RWPE2 (cell line): ENCODE results near the gene WDFY2.
"Not testable (repeated sequence)": the region's sequence is repeated elsewhere in the genome, so short reads cannot be mapped to it uniquely, and the experiment has no call there.

Experiments used
- ATAC-seq: fragments of 200-7000 bp; cut with Tn5 transposase; 3 replicates; pipeline ENCODE4 v1.9.1; 2021; ENCODE audit warnings: low read depth
- DNase-seq: peaks from one replicate; pipeline ENCODE4 v3.0.0-alpha.2; 2020; ENCODE audit warnings: low spot score
- H3K27ac ChIP-seq: fragments of 450-650 bp; 2 replicates; pipeline ENCODE4 v1.5.1; 2017; ENCODE audit warnings: mild to moderate bottlenecking; ENCODE audit not compliant: poor library complexity, severe bottlenecking
- H3K27me3 ChIP-seq: fragments of 250-450 bp; sonication (Bioruptor Pico); 2 replicates; pipeline ENCODE4 v1.5.1; 2021; ENCODE audit warnings: mild to moderate bottlenecking, moderate library complexity; ENCODE audit not compliant: insufficient read depth, poor library complexity, severe bottlenecking
- H3K36me3 ChIP-seq: fragments of 250-450 bp; sonication (Bioruptor Pico); 2 replicates; pipeline ENCODE4 v1.5.1; 2020; ENCODE audit warnings: low read depth, mild to moderate bottlenecking, moderate library complexity
- H3K4me1 ChIP-seq: fragments of 250-450 bp; sonication (Bioruptor Pico); 2 replicates; pipeline ENCODE4 v1.5.1; 2021; ENCODE audit warnings: mild to moderate bottlenecking, moderate library complexity; ENCODE audit not compliant: insufficient read depth, poor library complexity, severe bottlenecking
- H3K4me3 ChIP-seq: fragments of 250-450 bp; sonication (Bioruptor Pico); 2 replicates; pipeline ENCODE4 v1.5.1; 2021; ENCODE audit warnings: mild to moderate bottlenecking, moderate library complexity; ENCODE audit not compliant: severe bottlenecking
- H3K9me3 ChIP-seq: fragments of 250-450 bp; sonication (Bioruptor Pico); 2 replicates; pipeline ENCODE4 v1.5.1; 2021; ENCODE audit warnings: mild to moderate bottlenecking, moderate library complexity; ENCODE audit not compliant: severe bottlenecking
- TF ChIP-seq, protein P1 (sequence below): fragments of 450-650 bp; IDR thresholded peaks from one replicate; pipeline ENCODE4 v1.5.1; 2017; ENCODE audit warnings: mild to moderate bottlenecking, moderate library complexity; ENCODE audit not compliant: poor library complexity, severe bottlenecking

WDFY2 gene

DNA sequence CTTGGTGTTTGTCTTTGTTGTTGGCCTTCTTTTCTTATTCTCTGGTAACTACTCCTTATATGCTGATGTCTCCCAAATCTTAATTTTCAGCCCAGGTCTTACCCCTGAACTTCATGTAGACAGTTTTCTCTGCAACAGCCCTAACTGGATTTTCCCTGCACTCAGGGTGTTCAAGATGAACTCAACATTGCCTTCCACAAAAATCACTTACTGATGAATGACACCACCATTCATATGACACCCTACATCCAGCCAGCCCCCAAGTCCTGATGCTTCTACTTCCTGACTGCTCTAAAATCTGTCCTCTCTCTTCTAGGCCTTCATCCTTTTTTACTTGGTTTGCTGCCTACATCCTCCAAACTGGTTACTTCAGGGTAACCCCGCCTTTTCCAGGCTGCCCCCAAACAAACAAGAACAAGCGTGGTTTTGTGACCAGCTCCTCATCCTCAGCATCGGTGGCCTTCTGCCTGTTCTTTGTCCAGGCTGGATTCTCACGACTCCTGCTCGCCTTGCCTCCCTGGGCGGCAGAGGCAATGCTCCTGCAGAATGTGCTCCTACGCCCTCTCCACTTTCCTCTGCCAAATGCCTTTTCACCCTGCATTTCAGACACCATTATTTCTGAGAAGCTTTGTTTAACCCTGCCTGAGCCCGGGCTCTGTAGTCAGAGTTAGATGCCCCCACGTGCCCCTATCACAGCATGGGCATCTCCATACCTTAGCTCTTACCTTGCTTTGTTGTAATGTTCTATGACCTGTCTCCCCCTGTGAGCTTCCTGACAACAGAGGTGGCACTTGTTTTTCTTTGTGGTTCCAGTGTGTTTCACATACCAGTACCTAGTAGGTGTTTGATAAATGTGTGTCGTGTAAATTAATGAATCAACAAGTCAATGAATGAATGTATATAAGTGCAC, 61.8 kb downstream of the WDFY2 start:
- no peak for ATAC-seq
- Histone ChIP-seq H3K9me3 (no peaks in the 10 kb centered on the region), H3K27ac (peak overlapping the region; percentile 99), H3K36me3 (peaks cover 8% of the 10 kb centered on the region), H3K4me1 (peaks cover 41% of the 10 kb centered on the region), H3K4me3 (no peak overlapping the region), H3K27me3 (no peaks in the 10 kb centered on the region)
- TF ChIP-seq, protein P1, sequence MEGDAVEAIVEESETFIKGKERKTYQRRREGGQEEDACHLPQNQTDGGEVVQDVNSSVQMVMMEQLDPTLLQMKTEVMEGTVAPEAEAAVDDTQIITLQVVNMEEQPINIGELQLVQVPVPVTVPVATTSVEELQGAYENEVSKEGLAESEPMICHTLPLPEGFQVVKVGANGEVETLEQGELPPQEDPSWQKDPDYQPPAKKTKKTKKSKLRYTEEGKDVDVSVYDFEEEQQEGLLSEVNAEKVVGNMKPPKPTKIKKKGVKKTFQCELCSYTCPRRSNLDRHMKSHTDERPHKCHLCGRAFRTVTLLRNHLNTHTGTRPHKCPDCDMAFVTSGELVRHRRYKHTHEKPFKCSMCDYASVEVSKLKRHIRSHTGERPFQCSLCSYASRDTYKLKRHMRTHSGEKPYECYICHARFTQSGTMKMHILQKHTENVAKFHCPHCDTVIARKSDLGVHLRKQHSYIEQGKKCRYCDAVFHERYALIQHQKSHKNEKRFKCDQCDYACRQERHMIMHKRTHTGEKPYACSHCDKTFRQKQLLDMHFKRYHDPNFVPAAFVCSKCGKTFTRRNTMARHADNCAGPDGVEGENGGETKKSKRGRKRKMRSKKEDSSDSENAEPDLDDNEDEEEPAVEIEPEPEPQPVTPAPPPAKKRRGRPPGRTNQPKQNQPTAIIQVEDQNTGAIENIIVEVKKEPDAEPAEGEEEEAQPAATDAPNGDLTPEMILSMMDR, result no peak
- DNase-seq, result no peak

- H3K4me1 ChIP-seq, result peaks cover 39% of the 10 kb centered on the region
- H3K27me3 ChIP-seq, result no peaks in the 10 kb centered on the region
- H3K36me3 ChIP-seq, result peaks cover 8% of the 10 kb centered on the region
- H3K27ac ChIP-seq, result no peak overlapping the region
- no peaks in the 10 kb centered on the region for H3K9me3 ChIP-seq
- no peak for DNase-seq
- TF ChIP-seq, protein P1, result no peak
- ATAC-seq, result no peak
- no peak overlapping the region for H3K4me3 ChIP-seq
These were observed 62.8 kb downstream of the WDFY2 start for GRCh38 chr13:51647067-51647466.

- H3K36me3 ChIP-seq, H3K4me3 ChIP-seq, H3K4me1 ChIP-seq, H3K27ac ChIP-seq, DNase-seq, H3K27me3 ChIP-seq, ATAC-seq: not testable (repeated sequence)
- H3K9me3 ChIP-seq, result peaks cover 17% of the 10 kb centered on the region
These were observed 67.9 kb downstream of the WDFY2 start for GRCh38 chr13:51652193-51652592.

- no peak overlapping the region for H3K4me3 ChIP-seq
- H3K27ac ChIP-seq, result no peak overlapping the region
- no peaks in the 10 kb centered on the region for H3K27me3 ChIP-seq
- DNase-seq (no peak), ATAC-seq (no peak)
- peaks cover 32% of the 10 kb centered on the region for H3K36me3 ChIP-seq
- peaks cover 12% of the 10 kb centered on the region for H3K4me1 ChIP-seq
- H3K9me3 ChIP-seq, result peaks cover 17% of the 10 kb centered on the region
- TF ChIP-seq, protein P1, result no peak
These were observed 75.2 kb downstream of the WDFY2 start for GRCh38 chr13:51659276-51660127.

GRCh38 chr13:51660813-51661212, 76.6 kb downstream of the WDFY2 start:
- DNase-seq (no peak), ATAC-seq (no peak)
- no peaks in the 10 kb centered on the region for H3K27me3 ChIP-seq
- TF ChIP-seq, protein P1, result no peak
- H3K4me1 ChIP-seq, result peaks cover 24% of the 10 kb centered on the region
- H3K27ac ChIP-seq, result no peak overlapping the region
- H3K9me3 ChIP-seq, result peaks cover 10% of the 10 kb centered on the region
- no peak overlapping the region for H3K4me3 ChIP-seq
- H3K36me3 ChIP-seq, result peaks cover 36% of the 10 kb centered on the region
